ENCODE measurements around the gene MRGPRX4.

The MRGPRX4 gene

GRCh38 chr11:18137186-18137800 lies 35.3 kb upstream of the MRGPRX4 start:
- Histone ChIP-seq H3K4me2 (ENCODE audit: low read depth, low read length, poor library complexity, severe bottlenecking) (no peak overlapping the region), H3K9me3 (ENCODE audit: insufficient read depth, low read length) (no peaks in the 10 kb centered on the region), H3K27me3 (ENCODE audit: low read length) (no peaks in the 10 kb centered on the region), H3K36me3 (ENCODE audit: low read length) (no peaks in the 10 kb centered on the region), H3K9me2 (replicated peaks; ENCODE audit: insufficient read depth, low read length) (no peaks in the 10 kb centered on the region), H3K79me2 (ENCODE audit: insufficient read depth, low read length) (no peaks in the 10 kb centered on the region), H3K9ac (ENCODE audit: low read length) (no peak overlapping the region), H3F3A (ENCODE audit: insufficient read depth) (no peaks in the 10 kb centered on the region), H3K27ac (ENCODE audit: low read depth, low read length) (no peak overlapping the region), H3K4me3 (ENCODE audit: insufficient read depth, low read length, poor library complexity, severe bottlenecking) (no peak overlapping the region), H2AFZ (ENCODE audit: low read depth, low read length, severe bottlenecking) (no peak overlapping the region), H4K20me1 (ENCODE audit: low read depth, low read length) (no peaks in the 10 kb centered on the region)
- no peak for TF ChIP-seq CTCF (IDR thresholded peaks at IDR 0.05; ENCODE audit: insufficient read depth, low read length, poor library complexity, severe bottlenecking)
- TF ChIP-seq EZH2phosphoT487 (conservative IDR thresholded peaks at IDR 0.05; ENCODE audit: low read length) = no peak

GRCh38 chr11:18140145-18140544 lies 32.5 kb upstream of the MRGPRX4 start:
- TF ChIP-seq CTCF (IDR thresholded peaks at IDR 0.05; ENCODE audit: insufficient read depth, low read length, poor library complexity, severe bottlenecking) (no peak), EZH2phosphoT487 (conservative IDR thresholded peaks at IDR 0.05; ENCODE audit: low read length) (no peak)
- H3K79me2 ChIP-seq (ENCODE audit: insufficient read depth, low read length) = no peaks in the 10 kb centered on the region
- no peaks in the 10 kb centered on the region for H3K36me3 ChIP-seq (ENCODE audit: low read length)
- H3K27me3 ChIP-seq (ENCODE audit: low read length) = no peaks in the 10 kb centered on the region
- H4K20me1 ChIP-seq (ENCODE audit: low read depth, low read length) = no peaks in the 10 kb centered on the region
- H2AFZ ChIP-seq (ENCODE audit: low read depth, low read length, severe bottlenecking) = no peak overlapping the region
- no peak overlapping the region for H3K27ac ChIP-seq (ENCODE audit: low read depth, low read length)
- H3K9me2 ChIP-seq (replicated peaks; ENCODE audit: insufficient read depth, low read length) = no peaks in the 10 kb centered on the region
- no peak overlapping the region for H3K9ac ChIP-seq (ENCODE audit: low read length)
- H3F3A ChIP-seq (ENCODE audit: insufficient read depth) = no peaks in the 10 kb centered on the region
- no peak overlapping the region for H3K4me2 ChIP-seq (ENCODE audit: low read depth, low read length, poor library complexity, severe bottlenecking)
- no peaks in the 10 kb centered on the region for H3K9me3 ChIP-seq (ENCODE audit: insufficient read depth, low read length)
- H3K4me3 ChIP-seq (ENCODE audit: insufficient read depth, low read length, poor library complexity, severe bottlenecking) = no peak overlapping the region

GRCh38 chr11:18144243-18144642 lies 28.4 kb upstream of the MRGPRX4 start:
- Histone ChIP-seq H4K20me1 (ENCODE audit: low read depth, low read length) (no peaks in the 10 kb centered on the region), H3K36me3 (ENCODE audit: low read length) (no peaks in the 10 kb centered on the region), H2AFZ (ENCODE audit: low read depth, low read length, severe bottlenecking) (no peak overlapping the region), H3K79me2 (ENCODE audit: insufficient read depth, low read length) (no peaks in the 10 kb centered on the region), H3K4me2 (ENCODE audit: low read depth, low read length, poor library complexity, severe bottlenecking) (no peak overlapping the region), H3K9me3 (ENCODE audit: insufficient read depth, low read length) (no peaks in the 10 kb centered on the region), H3K27ac (ENCODE audit: low read depth, low read length) (no peak overlapping the region), H3K4me3 (ENCODE audit: insufficient read depth, low read length, poor library complexity, severe bottlenecking) (no peak overlapping the region), H3F3A (ENCODE audit: insufficient read depth) (no peaks in the 10 kb centered on the region), H3K27me3 (ENCODE audit: low read length) (no peaks in the 10 kb centered on the region), H3K9ac (ENCODE audit: low read length) (no peak overlapping the region), H3K9me2 (replicated peaks; ENCODE audit: insufficient read depth, low read length) (no peaks in the 10 kb centered on the region)
- TF ChIP-seq CTCF (IDR thresholded peaks at IDR 0.05; ENCODE audit: insufficient read depth, low read length, poor library complexity, severe bottlenecking) = no peak
- no peak for TF ChIP-seq EZH2phosphoT487 (conservative IDR thresholded peaks at IDR 0.05; ENCODE audit: low read length)
